DND-41 (cell line): Measurements from ENCODE around the gene PPIL1.

Experiments used
- ATAC-seq: fragments of 200-7000 bp; cut with Tn5 transposase; 3 replicates; pipeline ENCODE4 v1.9.1; 2021; ENCODE audit warnings: low read depth; ENCODE audit not compliant: insufficient read depth
- DNase-seq: peaks from one replicate; pipeline ENCODE4 v3.0.0-alpha.2; 2020
- H2AFZ ChIP-seq: 2 replicates; pipeline ENCODE4 v1.6.0; 2012; ENCODE audit warnings: low read depth, low read length
- H3K27ac ChIP-seq: 2 replicates; pipeline ENCODE4 v1.5.1; 2012; ENCODE audit warnings: low read length, inconsistent platforms
- H3K27me3 ChIP-seq: fragments of 200-600 bp; sonication (generic); 2 replicates; pipeline ENCODE4 v1.6.0; 2012; ENCODE audit warnings: low read length, mild to moderate bottlenecking, inconsistent platforms; ENCODE audit not compliant: insufficient read depth, poor library complexity
- H3K36me3 ChIP-seq: 2 replicates; pipeline ENCODE4 v1.5.1; 2012; ENCODE audit warnings: low read length, inconsistent platforms; ENCODE audit not compliant: insufficient read depth
- H3K4me1 ChIP-seq: 2 replicates; pipeline ENCODE4 v1.5.1; 2012; ENCODE audit warnings: mild to moderate bottlenecking, low read length; ENCODE audit not compliant: insufficient read depth
- H3K4me2 ChIP-seq: 2 replicates; pipeline ENCODE4 v1.6.0; 2012; ENCODE audit warnings: mild to moderate bottlenecking, moderate library complexity, low read length, inconsistent platforms; ENCODE audit not compliant: insufficient read depth
- H3K4me3 ChIP-seq, 2 experiments: fragments of 200-600 bp in 1 of 2; shearing (Covaris generic) in 1 of 2; 2 replicates each; pipeline ENCODE4 v1.5.1; 2012 to 2016; ENCODE audit warnings: inconsistent platforms in 2 of 2, low read length in 2 of 2, mild to moderate bottlenecking in 2 of 2, low read depth in 1 of 2, moderate library complexity in 1 of 2
- H3K79me2 ChIP-seq: 2 replicates; pipeline ENCODE4 v1.6.0; 2012; ENCODE audit warnings: low read length, inconsistent platforms; ENCODE audit not compliant: insufficient read depth
- H3K9ac ChIP-seq: 2 replicates; pipeline ENCODE4 v1.6.0; 2012; ENCODE audit warnings: low read depth, mild to moderate bottlenecking, inconsistent platforms, low read length, moderate library complexity
- H3K9me3 ChIP-seq: 2 replicates; pipeline ENCODE4 v1.5.1; 2012; ENCODE audit warnings: low read length, moderate library complexity, mild to moderate bottlenecking, inconsistent platforms; ENCODE audit not compliant: insufficient read depth, severe bottlenecking
- H4K20me1 ChIP-seq: 2 replicates; pipeline ENCODE4 v1.6.0; 2012; ENCODE audit warnings: low read length; ENCODE audit not compliant: insufficient read depth
- CTCF ChIP-seq: IDR thresholded peaks from 2 replicates; pipeline ENCODE4 v1.5.1; 2012; ENCODE audit warnings: borderline replicate concordance, low read length, moderate library complexity, mild to moderate bottlenecking; ENCODE audit not compliant: poor library complexity, severe bottlenecking; ENCODE audit errors: extremely low read depth
- EZH2 ChIP-seq: IDR thresholded peaks from 3 replicates; pipeline ENCODE4 v1.6.1; 2012; ENCODE audit warnings: borderline replicate concordance, low read depth, mild to moderate bottlenecking, moderate library complexity, low read length, inconsistent platforms; ENCODE audit not compliant: severe bottlenecking

The PPIL1 gene

GRCh38 chr6:36855750-36856149 lies 18.9 kb downstream of the PPIL1 start:
- no peaks in the 10 kb centered on the region for H3K4me1 ChIP-seq
- no peak overlapping the region for H3K27ac ChIP-seq
- no peak overlapping the region for H3K4me3 ChIP-seq
- no peaks in the 10 kb centered on the region for H3K27me3 ChIP-seq
- H3K9ac ChIP-seq: no peak overlapping the region
- peaks cover 13% of the 10 kb centered on the region; the same call in 1 of the 2 replicates for H4K20me1 ChIP-seq
- peaks cover 85% of the 10 kb centered on the region for H3K36me3 ChIP-seq
- ATAC-seq: no peak
- no peak for DNase-seq
- no peak overlapping the region for H3K4me2 ChIP-seq
- no peak overlapping the region for H2AFZ ChIP-seq
- peaks cover 42% of the 10 kb centered on the region for H3K79me2 ChIP-seq
- no peaks in the 10 kb centered on the region for H3K9me3 ChIP-seq
- TF ChIP-seq CTCF (no peak), EZH2 (no peak)

GRCh38 chr6:36853325-36853724 lies 21.3 kb downstream of the PPIL1 start:
- Histone ChIP-seq H3K9ac (no peak overlapping the region), H3K79me2 (peaks cover 20% of the 10 kb centered on the region), H4K20me1 (peaks cover 11% of the 10 kb centered on the region; the same call in 1 of the 2 replicates), H3K27me3 (no peaks in the 10 kb centered on the region), H3K4me2 (no peak overlapping the region), H3K27ac (no peak overlapping the region), H3K9me3 (no peaks in the 10 kb centered on the region), H3K36me3 (peaks cover 69% of the 10 kb centered on the region), H3K4me1 (no peaks in the 10 kb centered on the region), H3K4me3 (no peak overlapping the region), H2AFZ (no peak overlapping the region)
- DNase-seq: no peak
- TF ChIP-seq EZH2 (no peak), CTCF (no peak)
- no peak for ATAC-seq

GRCh38 chr6:36852481-36853147 lies 22.0 kb downstream of the PPIL1 start:
- H3K36me3 ChIP-seq: peaks cover 64% of the 10 kb centered on the region
- TF ChIP-seq CTCF (no peak), EZH2 (no peak)

GRCh38 chr6:36851626-36852025 lies 23.0 kb downstream of the PPIL1 start:
- TF ChIP-seq CTCF (no peak), EZH2 (no peak)
- no peak overlapping the region for H2AFZ ChIP-seq
- peaks cover 6% of the 10 kb centered on the region; the same call in 1 of the 2 replicates for H3K79me2 ChIP-seq
- H4K20me1 ChIP-seq: peaks cover 4% of the 10 kb centered on the region; the same call in 1 of the 2 replicates
- DNase-seq (no peak), ATAC-seq (no peak)
- H3K36me3 ChIP-seq: peaks cover 55% of the 10 kb centered on the region
- no peak overlapping the region for H3K27ac ChIP-seq
- no peak overlapping the region for H3K9ac ChIP-seq
- H3K4me1 ChIP-seq: no peaks in the 10 kb centered on the region
- H3K4me2 ChIP-seq: no peak overlapping the region
- no peak overlapping the region for H3K4me3 ChIP-seq
- no peaks in the 10 kb centered on the region for H3K9me3 ChIP-seq
- no peaks in the 10 kb centered on the region for H3K27me3 ChIP-seq

More at GRCh38 chr6:36852481-36853147, 22.0 kb downstream of the PPIL1 start:
- Histone ChIP-seq H3K9ac (no peak overlapping the region), H3K79me2 (peaks cover 14% of the 10 kb centered on the region), H3K4me2 (no peak overlapping the region), H3K4me1 (no peaks in the 10 kb centered on the region), H3K4me3 (no peak overlapping the region), H3K27me3 (no peaks in the 10 kb centered on the region), H2AFZ (no peak overlapping the region), H4K20me1 (peaks cover 11% of the 10 kb centered on the region; the same call in 1 of the 2 replicates), H3K9me3 (no peaks in the 10 kb centered on the region), H3K27ac (no peak overlapping the region)
- no peak for ATAC-seq
- DNase-seq: no peak
